T1000 (cell line): Measurements from ENCODE around the gene TM2D1.
"Not testable (repeated sequence)": the region's sequence is repeated elsewhere in the genome, so short reads cannot be mapped to it uniquely, and the experiment has no call there.

Experiments
- DNase-seq: peaks from one replicate; lab custom pipeline; 2025; ENCODE audit warnings: mixed read lengths; lab: John Stamatoyannopoulos, UW

Gene TM2D1

DNA sequence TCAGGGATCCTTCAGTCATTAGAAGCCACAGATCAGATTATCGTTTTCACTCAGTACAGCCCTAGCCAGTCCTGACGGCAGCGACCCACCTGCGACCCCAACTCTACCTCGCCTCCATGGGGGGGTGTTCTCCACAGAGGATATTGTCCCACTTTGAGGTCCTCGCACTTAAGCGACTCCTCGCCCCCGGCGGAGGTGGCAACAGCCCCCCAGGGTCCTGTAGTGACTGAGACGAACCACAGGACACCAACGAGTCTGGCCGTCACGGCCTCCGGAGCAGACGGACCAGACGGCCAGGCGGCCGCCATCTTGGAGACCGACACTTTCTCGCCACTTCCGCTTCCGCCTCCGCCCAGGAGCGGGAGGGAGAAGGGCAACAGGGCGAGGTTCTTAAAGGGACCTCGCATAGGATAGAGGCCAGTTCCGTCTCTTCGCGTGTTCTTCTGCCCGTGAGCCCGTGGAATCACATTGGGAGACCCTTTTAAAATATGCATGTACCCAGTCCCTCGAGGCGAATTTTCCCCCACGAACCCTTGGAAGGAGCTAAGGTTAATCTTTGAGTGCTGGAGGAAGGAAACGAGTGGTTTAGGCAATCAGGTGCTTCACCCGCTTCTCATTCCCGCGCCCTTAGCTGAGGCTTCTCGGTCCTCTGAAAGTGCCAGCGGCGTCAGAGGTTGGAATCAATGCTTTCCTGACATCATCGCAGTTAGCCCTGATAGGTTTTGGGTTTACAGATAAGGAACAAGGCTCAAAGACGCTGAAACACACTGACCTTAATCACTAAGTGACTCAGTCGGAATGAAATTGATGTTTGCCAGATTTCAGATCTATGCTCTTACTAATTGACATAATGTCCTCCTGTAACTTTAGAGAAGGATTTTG lies at the start of gene TM2D1:
TSS of gene TM2D1 (minus strand) at position 329 of the 882 bp plus-strand sequence. CDS start at position 308, 21 bp downstream.
- peak; percentile 79 for DNase-seq

DNA sequence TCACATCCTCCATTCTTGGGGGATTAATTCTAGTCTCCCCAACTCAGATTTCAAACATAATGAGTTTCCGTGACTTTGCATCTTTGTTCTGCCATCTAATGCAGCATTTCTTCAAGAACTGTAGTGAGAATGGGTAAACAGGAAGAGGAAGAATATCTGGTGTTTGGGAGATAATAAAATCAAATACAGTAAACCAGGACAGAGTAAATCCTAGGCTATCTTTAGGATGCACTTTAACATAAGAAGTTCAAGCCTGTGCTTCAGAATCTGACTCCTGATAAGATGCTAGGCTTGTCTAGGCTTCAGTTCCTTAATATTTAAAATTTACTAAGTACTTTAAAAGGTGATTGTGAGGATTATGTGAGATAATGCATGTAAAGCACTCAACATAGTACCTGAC lies 45.2 kb upstream of the TM2D1 start:
- no peak for DNase-seq

DNA sequence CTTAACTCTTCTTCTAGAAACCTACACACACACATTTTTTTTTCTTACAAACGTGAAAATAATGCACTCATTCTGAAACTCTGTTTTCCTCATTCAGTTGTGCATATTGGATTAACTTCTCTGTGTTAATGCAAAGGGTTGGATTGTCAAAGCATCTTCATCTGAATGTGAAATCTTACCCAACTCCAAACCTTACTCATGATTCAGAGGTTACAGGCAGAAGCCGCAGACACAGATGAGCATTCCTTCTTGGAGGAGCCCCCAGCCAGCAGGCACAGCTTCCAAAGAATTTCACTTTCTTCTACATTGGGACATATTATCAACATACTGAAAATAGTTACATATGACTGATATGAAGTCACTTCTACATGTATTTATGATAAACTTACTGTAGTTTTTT lies 33.0 kb upstream of the TM2D1 start:
- DNase-seq = no peak

DNA sequence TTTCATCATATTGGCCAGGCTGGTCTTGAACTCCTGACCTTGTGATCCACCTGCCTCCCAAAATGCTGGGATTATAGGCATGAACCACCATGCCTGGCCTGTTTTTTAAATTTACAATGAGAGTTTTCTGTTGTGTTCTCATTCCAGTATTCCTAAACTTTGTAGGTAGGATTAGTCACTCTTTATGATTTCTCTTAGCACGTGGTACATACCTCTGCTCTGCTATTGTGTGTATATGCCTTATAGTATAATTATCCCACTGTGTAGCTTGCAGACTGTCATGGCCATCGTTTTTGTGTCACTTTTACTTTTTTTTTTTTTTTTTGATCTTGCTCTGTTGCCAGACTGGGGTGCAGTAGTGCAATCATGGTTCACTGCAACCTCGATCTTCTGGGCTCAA lies 31.8 kb upstream of the TM2D1 start:
- no peak for DNase-seq

DNA sequence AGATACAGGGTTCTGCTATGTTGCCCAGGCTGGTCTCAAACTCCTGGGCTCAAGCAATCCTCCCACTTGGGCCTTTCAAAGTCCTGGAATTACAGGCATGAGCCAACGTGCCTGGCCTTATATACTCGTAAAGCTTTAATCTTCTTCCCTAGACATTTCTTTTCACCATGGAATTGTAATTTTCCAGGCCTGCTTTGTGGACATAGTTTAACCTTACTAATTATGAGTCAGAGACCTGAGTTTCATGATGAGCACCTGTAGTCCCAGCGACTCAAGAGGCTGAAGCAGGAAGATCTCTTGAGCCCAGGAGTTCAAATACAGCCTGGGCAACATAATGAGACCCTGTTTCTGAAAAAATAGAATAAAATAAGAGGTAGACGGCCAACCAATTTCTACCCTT lies 29.6 kb upstream of the TM2D1 start:
- DNase-seq = no peak

DNA sequence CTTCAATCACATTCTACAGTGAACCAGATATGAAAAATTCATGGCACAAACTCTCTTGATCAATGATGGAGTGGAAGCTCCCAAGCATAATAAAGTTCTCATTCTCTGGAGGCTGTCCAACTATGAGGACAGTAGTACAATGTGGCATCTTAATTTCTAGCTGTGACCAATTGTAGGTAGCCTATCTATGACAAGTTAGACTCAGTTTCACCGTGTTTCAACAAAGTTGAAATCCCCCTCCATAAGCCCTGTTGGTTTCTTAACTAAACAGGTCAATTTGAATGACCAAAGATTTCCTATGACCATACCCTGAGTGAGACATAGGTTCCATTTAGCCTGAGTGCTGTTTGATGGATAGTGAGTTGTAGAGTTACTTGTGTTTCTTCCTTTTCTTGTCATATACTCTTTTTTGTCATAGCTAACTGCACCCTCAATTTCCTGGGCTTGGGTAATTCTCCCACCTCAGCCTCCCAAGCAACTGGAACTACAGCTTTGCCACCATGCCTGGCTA lies 29.1 kb upstream of the TM2D1 start:
- DNase-seq = no peak

DNA sequence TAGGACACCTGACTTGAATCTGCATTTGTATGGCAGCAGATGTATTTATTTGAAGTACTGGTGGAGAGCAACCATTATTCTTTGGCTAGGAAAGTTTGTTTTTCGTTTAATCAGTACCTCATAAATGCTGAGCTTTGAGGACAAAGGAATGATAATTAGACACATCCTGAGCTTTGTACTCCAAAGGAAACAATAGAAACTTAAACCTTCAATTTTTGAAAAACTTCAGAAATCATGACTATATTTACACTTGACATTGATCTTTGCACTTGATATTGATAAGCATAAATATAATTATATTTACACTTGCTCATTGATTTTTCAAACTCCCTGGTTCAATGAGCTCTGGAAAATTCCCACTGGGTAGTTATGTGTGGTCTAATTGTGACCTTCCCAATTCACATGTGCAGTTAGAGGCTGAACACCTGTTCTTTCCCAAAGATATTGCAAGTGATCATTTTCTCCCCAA lies 28.0 kb upstream of the TM2D1 start:
- DNase-seq = no peak

DNA sequence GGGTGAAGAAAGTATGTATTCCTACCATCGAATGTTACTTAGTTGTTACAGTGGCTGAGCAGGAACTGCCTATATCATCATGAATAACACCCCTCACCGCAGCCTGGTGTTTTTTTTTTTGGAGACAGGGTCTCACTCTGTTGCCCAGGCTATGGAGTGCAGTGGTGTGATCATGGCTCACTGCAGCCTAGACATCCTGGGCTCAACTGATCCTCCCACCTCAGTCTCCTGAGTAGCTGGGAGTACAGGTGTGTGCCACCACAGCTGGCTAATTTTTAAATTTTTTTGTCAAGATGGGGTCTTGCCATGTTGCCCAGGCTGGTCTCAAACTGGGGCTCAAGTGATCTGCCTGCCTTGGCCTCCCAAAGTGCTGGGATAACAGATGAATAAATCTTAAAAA lies 24.6 kb upstream of the TM2D1 start:
- no peak for DNase-seq

DNA sequence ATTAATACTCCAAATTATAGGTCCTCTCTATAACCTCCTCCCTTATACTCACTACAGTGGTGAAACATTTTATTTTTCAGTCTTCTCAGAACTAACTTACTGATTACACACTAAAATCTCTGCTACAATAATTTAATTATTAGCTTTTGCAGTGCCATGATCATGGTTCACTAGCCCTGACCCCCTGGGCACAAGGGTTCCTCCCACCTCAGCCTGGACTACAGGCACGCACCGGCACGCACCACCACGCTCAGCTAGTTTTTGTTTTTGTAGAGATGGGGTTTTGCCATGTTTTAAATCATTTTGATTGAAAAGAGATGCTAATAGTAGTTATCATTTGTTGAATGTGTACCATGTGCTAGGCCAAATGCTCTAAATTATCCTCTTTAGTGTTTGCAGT lies 23.6 kb upstream of the TM2D1 start:
- no peak for DNase-seq

DNA sequence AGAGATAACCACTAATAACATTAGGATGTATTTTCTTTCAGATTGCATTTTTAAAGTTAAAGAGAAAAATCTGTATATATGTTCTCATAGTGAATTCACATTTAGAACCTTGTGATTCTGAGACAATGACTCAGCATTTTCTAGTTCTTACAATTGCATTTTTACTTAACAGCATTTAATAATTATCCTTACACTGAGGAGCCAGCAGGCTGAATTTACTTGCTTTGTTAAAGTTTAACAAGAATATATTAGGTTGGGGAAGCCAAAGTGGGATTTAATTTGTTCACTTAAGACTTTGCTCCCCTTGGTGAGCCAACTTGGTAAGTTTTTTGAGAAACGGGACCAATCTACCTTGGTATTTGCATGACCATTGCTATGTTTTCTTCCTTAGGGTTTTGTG lies 21.9 kb upstream of the TM2D1 start:
- DNase-seq = no peak

DNA sequence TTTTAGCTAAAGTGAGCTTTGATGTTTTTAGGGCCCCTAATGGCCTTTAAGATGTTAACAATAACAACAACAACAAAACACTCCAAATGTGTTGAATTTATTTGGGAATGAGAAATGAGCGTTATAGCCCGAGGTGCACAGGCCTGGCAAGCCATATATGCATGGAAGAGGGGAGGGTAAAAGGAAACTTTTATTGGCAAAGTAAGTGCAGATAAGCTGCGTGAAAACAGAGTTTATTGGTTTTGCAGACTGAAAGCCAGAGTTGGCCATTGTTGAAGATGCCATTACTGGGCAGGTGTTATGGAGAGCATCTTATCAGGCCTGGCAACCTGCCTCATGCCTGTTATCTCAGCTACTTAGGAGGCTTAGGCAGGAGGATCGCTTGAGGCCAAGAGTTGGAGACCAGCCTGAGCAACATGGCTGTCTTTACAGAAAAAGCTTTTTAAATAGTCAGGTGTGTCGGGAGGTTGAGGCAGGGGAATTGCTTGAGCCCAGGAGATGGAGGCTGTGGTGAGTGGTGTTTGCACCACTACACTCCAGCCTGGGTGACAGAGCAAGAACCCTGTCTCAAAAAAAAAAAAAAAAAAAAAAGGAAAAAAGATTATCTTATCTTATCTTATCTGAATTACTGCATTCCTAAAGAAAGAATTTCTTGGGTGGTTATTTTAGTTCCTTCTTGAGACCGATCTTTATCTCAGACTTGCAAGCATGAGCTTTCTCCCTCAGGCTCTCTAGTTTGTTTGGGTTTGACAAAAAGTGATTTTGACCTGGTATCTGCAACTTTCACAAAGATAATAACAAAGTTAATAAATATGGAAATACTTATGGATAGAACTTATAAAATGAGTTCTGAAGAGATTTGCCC lies 19.0 kb upstream of the TM2D1 start:
- DNase-seq = no peak

DNA sequence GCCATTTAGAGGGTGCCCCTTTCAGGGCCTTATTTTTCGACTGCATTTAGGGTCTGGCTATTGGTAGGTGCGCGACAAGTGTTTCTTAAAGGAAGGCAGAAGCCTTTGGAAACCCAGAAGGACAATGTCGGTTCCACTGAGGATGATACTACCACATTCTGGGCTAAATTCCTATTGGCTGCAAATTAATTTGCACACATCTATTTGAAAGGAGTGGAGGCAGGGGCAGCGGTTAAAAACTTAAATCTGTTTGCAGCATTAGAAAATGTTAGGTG lies 18.4 kb upstream of the TM2D1 start:
- no peak for DNase-seq

DNA sequence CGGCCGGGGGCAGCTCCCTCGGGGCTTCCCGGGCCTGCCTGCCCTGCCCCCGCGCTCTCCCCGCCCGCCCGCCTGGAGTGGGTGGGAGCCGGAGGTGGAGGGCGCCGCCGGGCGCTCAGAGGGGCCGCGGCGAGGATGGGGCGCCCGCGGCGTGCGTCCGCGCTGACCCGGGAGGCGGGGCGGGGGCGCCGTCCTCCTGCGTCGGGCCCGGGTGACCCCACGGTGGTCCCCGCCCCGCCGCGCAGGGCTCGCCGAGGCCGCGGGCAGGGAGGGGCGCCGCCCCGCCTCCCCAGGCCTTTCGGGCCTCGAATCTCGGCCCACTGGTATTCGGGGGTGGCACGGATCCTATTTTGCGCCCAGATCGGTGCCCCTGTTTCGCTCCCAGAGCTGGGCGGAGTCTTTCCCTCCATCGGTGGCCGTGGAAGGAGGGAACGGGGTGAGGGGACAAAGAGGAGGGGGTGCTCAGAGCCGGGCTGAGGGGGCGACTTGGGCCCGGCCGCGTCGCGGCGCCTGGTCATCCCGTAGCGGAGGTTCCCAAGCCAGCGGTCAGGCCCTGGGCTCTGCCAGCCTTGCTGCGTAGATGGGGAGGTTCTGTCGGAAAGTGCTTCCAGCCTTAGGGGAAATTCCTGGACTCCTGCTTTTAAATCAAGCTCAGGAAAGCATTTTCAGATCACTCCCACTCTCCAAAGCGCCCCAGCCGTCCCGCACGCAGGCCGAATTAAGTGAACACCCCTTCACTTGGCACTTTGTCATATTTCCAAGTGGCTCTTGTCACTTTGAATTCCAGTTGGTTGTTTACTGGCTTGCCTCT lies 17.9 kb upstream of the TM2D1 start:
- DNase-seq = peak; percentile 21

DNA sequence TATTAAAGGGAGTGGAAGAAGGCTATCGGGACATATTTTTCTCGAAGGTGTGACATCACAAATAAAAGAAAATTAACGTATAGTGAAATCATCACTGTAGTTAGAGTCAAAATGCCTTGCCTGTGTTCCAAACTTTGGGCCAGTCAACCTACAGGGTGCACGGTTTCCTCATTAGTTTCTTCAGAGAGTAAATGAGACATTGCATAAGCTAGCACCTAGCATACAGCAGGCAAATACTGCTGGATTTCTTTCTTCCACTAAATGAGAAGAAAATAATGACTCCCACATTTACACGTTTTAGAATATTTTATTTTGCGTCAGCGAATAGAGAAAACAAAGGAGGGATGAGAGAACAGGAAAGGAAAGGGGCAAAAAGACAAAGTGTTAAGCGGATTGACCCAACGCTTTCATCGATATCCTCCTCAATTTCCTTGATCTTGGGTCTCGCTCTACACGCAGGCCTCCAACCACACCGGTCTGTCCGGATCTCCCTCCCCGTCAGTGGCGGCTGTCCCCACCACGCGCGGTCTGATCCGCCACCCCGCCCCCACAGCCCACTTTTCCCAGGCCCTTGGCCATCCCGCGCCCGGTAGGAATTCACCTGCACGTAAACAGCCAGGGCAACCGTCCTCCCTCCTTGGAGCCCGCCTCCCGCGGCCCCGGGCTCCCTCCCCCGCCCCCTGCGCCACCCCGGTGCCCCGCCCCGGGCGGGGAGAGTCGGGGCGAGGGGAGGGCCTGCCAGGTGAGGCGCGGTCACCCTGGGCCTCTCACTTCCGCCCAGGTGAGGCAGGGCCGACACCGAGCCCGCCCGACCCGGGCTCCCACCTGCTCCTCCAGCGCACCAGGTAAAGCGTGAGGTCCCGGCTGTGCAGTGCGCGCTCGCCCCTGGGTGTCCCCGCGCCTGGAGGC lies 17.0 kb upstream of the TM2D1 start, which contains the start of gene PATJ:
TSS of gene PATJ (plus strand) at position 770 of the 909 bp plus-strand sequence. CDS start 20,413 bp downstream, outside the sequence.
- no peak for DNase-seq

DNA sequence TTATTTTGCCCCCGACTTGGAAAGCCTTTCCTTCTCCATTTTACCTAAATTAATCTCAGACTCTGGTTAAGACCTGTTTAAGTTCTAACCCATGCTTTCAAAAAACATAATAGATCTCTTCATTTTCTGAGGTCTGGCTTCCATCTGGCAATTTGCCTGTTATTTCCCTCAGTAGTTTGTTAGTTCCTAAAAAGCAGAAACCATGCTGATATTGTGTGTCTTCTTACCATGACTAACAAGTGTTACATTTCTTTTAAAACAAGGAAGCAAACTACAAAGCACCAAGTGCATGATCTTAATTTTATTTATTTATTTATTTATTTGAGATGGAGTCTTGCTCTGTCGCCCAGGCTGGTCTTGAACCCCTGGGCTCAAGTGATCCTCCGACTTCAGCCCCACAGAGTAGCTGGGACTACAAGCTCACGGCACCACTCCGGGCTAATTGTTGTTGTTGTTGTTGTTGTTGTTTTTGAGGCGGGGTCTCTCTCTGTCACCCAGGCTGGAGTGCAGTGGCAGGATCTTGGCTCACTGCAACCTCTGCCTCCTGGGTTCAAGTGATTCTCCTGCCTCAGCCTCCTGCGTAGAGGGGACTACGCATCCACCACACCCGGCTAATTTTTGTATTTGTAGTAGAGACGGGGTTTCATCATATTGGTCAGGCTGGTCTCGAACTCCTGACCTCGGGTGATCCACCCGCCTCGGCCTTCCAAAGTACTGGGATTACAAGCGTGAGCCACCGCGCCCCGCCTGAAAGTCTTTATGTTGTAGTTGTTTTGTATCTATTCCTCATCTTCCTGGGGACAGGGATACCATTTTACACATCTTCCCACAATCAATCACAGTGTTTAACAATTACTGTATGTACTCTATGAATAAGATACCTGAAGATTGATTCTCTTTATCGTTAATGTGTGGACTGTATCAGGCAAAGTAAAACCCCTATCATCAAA lies 16.1 kb upstream of the TM2D1 start:
- DNase-seq = no peak

DNA sequence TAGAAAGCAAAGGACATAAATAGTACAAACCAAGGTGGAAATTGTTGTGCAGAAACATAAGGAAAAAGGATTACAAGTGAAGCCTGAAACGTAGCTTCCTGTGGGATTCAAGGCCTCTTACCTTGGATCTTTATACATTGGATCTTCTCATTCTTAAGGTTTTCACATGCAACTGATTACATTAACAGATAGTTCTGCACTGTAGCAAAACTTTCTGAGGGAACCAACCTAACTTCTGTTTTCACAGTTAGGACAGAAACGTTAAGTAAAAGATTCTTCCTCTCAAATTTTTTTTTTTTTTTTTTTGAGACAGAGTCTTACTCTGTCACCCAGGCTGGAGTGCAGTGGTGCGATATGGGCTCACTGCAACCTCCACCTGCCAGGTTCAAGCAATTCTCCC lies 7.8 kb upstream of the TM2D1 start:
- no peak for DNase-seq

DNA sequence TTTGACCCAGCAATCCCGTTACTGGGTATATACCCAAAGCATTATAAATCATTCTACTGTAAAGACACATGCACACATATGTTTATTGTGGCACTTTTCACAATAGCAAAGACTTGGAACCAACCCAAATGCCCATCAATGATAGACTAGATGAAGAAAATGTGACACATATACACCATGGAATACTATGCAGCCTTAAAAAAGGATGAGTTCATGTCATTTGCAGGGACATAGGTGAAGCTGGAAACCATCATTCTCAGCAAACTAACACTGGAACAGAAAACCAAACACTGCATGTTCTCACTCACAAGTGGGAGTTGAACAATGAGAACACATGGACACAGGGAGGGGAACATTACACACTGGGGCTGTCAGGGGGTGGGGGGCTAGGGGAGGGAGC lies 5.7 kb upstream of the TM2D1 start:
- not testable (repeated sequence) for DNase-seq

DNA sequence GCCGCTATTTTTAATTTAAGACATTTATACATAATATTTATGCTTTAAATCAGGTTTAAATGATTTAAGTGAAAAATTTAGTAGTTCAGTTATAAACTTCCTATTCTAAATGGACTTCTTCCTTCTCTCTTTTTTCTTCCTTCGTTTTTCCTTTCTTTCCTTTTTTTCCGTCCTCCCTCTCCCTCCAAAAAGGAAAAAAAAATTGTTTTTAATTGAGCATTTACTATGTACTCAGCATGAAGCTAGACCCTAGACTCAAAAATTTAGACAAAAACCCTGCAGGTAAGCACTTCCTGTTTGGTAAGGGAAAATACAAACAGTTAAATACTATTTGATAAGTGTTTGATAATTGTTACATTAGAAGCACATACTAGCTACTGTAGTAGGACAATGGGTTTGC lies 2.6 kb upstream of the TM2D1 start:
- DNase-seq = no peak

DNA sequence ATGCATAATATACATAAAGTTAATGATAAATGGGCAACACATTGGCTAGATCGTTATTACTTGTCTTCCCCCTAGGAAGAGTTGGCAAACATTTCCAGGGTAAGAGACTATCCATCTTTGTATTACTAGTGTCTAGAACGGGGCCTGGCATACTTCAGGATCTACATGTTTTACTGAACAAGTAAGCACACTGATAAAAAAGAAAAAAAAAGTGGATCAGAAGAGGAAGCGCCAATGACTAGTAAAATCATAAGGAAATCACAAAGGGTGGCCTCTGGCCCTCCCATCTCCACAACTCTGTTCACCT lies 482 bp downstream of the TM2D1 start:
- no peak for DNase-seq
